Measurements from ENCODE around the gene PRM1. TPM values are rescaled to one million over a fixed set of nuclear protein-coding genes. Genes with fewer than 3 reads are reported as not detected.

PRM1 gene
- total and polyA plus RNA-seq, 2 of the 13 experiments (the other 11 are each of a cell fraction or from before 2014, with no cell fraction given) = not detected

DNA sequence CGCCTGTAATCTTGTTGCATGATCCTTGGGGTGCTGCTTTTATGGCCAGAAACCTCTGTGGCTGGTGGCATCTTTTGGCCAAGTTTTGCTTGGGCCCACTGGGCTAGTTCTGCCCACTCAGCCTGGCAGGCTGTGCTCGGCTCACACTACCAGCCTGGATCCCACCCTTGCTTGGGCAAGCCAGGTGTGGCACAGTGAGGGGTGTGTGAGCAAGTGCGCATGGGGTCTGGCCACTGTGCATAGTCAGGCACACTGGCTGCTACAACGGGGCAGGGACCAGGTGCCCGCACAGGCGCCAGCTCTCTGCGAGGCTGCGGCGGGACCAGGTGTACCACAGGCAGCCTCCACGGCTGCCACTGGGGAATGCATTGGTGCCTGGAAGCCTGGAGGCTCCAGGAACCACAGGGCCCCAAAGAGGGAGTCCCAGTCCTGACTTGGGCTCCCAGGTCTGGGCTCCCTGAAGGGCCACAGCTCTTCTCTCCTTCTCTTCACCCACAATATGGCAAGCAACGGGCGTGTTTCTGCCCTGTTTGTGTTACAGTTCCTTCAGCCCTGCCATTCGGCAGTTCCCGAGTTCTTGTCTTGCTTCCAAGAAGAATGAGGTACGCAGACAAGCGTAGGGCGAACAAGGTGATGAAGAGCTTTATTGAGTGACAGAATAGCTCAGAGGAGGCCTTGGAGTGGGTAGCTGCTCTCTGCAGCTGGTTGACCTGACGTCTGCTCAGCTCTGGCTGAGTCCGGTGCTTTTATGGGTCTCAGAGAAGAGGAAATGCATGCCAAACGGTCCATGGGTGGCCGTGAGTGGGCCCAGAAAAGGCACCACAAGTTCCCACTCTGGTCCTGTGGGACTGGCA is 26.7 kb upstream of the PRM1 start (continued):
- TF ChIP-seq, protein P1, sequence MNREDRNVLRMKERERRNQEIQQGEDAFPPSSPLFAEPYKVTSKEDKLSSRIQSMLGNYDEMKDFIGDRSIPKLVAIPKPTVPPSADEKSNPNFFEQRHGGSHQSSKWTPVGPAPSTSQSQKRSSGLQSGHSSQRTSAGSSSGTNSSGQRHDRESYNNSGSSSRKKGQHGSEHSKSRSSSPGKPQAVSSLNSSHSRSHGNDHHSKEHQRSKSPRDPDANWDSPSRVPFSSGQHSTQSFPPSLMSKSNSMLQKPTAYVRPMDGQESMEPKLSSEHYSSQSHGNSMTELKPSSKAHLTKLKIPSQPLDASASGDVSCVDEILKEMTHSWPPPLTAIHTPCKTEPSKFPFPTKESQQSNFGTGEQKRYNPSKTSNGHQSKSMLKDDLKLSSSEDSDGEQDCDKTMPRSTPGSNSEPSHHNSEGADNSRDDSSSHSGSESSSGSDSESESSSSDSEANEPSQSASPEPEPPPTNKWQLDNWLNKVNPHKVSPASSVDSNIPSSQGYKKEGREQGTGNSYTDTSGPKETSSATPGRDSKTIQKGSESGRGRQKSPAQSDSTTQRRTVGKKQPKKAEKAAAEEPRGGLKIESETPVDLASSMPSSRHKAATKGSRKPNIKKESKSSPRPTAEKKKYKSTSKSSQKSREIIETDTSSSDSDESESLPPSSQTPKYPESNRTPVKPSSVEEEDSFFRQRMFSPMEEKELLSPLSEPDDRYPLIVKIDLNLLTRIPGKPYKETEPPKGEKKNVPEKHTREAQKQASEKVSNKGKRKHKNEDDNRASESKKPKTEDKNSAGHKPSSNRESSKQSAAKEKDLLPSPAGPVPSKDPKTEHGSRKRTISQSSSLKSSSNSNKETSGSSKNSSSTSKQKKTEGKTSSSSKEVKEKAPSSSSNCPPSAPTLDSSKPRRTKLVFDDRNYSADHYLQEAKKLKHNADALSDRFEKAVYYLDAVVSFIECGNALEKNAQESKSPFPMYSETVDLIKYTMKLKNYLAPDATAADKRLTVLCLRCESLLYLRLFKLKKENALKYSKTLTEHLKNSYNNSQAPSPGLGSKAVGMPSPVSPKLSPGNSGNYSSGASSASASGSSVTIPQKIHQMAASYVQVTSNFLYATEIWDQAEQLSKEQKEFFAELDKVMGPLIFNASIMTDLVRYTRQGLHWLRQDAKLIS (CRISPR knock-in tag; IDR thresholded peaks at IDR 0.05) = no peak
- TF ChIP-seq KAT8 (CRISPR knock-in tag; IDR thresholded peaks at IDR 0.05) (peak; percentile 11; the same call in 1 of the 2 replicates), MIER3 (CRISPR knock-in tag; IDR thresholded peaks at IDR 0.05; ENCODE audit: borderline replicate concordance) (0 out of 2 replicates have a peak, but pooled peaks have one; percentile 3), ZNF614 (CRISPR knock-in tag; IDR thresholded peaks at IDR 0.05; ENCODE audit: borderline replicate concordance) (peak; percentile 9; the same call in 1 of the 2 replicates), CHD2 (IDR thresholded peaks at IDR 0.05; ENCODE audit: low read depth, low read length) (0 out of 2 replicates have a peak, but pooled peaks have one; percentile 23), STAG1 (CRISPR knock-in tag; IDR thresholded peaks at IDR 0.05) (no peak), ZFYVE20 (CRISPR knock-in tag; IDR thresholded peaks at IDR 0.05; ENCODE audit: borderline replicate concordance, low read depth) (peak; percentile 72; the same call in 1 of the 2 replicates), AHR (CRISPR knock-in tag; IDR thresholded peaks at IDR 0.05) (no peak), ZNF879 (CRISPR knock-in tag; IDR thresholded peaks at IDR 0.05) (0 out of 2 replicates have a peak, but pooled peaks have one; percentile 34), ELF4 (CRISPR knock-in tag; IDR thresholded peaks at IDR 0.05; ENCODE audit: borderline replicate concordance) (0 out of 2 replicates have a peak, but pooled peaks have one; percentile 5), SCMH1 (CRISPR knock-in tag; IDR thresholded peaks at IDR 0.05; ENCODE audit: borderline replicate concordance) (no peak)
- TF ChIP-seq, protein P2, sequence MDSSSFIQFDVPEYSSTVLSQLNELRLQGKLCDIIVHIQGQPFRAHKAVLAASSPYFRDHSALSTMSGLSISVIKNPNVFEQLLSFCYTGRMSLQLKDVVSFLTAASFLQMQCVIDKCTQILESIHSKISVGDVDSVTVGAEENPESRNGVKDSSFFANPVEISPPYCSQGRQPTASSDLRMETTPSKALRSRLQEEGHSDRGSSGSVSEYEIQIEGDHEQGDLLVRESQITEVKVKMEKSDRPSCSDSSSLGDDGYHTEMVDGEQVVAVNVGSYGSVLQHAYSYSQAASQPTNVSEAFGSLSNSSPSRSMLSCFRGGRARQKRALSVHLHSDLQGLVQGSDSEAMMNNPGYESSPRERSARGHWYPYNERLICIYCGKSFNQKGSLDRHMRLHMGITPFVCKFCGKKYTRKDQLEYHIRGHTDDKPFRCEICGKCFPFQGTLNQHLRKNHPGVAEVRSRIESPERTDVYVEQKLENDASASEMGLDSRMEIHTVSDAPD (CRISPR knock-in tag; IDR thresholded peaks at IDR 0.05) = 0 out of 2 replicates have a peak, but pooled peaks have one; percentile 10
- TF ChIP-seq, protein P3, sequence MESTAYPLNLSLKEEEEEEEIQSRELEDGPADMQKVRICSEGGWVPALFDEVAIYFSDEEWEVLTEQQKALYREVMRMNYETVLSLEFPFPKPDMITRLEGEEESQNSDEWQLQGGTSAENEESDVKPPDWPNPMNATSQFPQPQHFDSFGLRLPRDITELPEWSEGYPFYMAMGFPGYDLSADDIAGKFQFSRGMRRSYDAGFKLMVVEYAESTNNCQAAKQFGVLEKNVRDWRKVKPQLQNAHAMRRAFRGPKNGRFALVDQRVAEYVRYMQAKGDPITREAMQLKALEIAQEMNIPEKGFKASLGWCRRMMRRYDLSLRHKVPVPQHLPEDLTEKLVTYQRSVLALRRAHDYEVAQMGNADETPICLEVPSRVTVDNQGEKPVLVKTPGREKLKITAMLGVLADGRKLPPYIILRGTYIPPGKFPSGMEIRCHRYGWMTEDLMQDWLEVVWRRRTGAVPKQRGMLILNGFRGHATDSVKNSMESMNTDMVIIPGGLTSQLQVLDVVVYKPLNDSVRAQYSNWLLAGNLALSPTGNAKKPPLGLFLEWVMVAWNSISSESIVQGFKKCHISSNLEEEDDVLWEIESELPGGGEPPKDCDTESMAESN (CRISPR knock-in tag; conservative IDR thresholded peaks at IDR 0.05) = 0 out of 2 replicates have a peak, but pooled peaks have one; percentile 10
- TF ChIP-seq, protein P4, sequence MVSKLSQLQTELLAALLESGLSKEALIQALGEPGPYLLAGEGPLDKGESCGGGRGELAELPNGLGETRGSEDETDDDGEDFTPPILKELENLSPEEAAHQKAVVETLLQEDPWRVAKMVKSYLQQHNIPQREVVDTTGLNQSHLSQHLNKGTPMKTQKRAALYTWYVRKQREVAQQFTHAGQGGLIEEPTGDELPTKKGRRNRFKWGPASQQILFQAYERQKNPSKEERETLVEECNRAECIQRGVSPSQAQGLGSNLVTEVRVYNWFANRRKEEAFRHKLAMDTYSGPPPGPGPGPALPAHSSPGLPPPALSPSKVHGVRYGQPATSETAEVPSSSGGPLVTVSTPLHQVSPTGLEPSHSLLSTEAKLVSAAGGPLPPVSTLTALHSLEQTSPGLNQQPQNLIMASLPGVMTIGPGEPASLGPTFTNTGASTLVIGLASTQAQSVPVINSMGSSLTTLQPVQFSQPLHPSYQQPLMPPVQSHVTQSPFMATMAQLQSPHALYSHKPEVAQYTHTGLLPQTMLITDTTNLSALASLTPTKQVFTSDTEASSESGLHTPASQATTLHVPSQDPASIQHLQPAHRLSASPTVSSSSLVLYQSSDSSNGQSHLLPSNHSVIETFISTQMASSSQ (IDR thresholded peaks at IDR 0.05; ENCODE audit: low read depth) = no peak
- TF ChIP-seq, protein P4 (CRISPR knock-in tag; IDR thresholded peaks at IDR 0.05; ENCODE audit: borderline replicate concordance) = peak; percentile 39; the same call in 1 of the 2 replicates
